ENCODE data around the gene SMAD3.

The SMAD3 gene

DNA sequence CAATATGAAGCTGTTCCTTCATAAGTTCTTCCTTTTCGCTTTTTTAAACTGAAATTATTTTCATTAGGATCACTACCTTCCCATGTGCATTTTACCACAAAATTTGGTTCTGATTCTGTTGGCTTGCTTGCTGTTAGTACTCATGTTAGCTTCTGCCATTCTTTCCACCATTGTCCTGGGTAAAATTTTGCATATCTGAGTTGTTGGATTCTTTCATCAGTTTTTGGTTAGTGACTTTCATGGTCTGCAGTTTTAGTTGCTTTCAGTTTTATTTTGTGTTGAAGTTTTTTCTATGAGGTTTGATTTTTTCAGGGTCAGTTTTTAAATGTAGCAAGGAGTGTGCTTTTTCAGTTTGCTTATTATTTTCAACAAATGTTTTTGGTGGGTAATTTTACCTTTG is 71.9 kb downstream of the SMAD3 start:
- H3K4me1 ChIP-seq (ENCODE audit: insufficient read depth, insufficient read length), result peaks cover 11% of the 10 kb centered on the region
- H3K4me3 ChIP-seq (ENCODE audit: insufficient read length, low read depth), result no peak overlapping the region
- TF ChIP-seq ZNF274 (IDR thresholded peaks at IDR 0.05; ENCODE audit: low read depth, low read length), result no peak
- no peak for TF ChIP-seq SUZ12 (IDR thresholded peaks at IDR 0.05; ENCODE audit: extremely low read depth, insufficient read depth, insufficient read length)
- TF ChIP-seq YY1 (IDR thresholded peaks at IDR 0.05; ENCODE audit: insufficient read depth, insufficient read length), result no peak
- no peak overlapping the region for H3K9ac ChIP-seq (ENCODE audit: insufficient read length, low read depth)
- no peaks in the 10 kb centered on the region for H3K9me3 ChIP-seq (ENCODE audit: insufficient read depth, low read length)
- no peaks in the 10 kb centered on the region for H3K27me3 ChIP-seq (ENCODE audit: insufficient read depth, insufficient read length)
- peaks cover 12% of the 10 kb centered on the region for H3K36me3 ChIP-seq (ENCODE audit: insufficient read depth, insufficient read length, low read length)
- DNase-seq (ENCODE audit: low read depth, low spot score), result no peak

DNA sequence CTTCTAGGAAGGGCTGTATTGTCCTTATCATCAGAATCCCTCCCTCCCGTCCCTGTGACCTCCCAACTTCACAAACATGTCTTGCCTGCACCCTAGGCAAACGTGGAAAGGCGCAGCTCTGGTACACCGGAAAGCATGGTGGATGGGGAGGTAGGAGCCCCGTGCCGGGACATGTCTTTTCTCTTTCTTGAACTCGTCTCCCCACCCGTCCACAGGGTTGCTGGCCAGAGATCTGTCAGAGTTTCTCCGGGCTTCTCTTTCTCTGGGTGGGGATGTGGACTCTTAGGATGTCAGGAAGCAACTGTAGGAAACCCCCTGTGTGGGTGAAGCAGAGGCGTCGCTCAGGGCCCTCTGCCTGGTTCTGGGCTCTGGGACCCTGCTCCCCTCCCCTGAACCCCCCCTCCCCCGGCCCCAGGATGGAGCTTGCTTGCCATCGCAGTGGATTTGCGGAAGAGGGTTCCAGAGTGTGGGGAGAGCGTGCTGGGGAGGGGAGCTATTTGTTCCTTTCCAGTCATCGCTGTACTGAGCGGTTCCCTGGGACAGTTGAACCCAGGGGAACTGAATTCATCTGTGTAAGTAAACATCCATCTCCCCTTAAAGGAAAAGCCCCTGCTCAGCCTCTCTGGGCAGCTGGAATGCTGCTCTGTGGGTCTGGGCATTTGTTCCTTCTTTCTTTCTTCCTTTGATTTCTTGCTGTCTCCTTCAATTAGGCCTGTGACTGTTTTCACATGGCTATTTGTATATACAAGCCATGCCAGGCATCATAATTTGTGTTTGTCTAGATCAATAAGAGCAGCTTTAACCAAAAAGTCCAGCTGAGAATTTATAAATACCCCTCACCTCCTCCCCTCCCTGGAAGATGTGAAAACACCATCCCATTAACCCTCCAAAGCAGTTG is 72.8 kb downstream of the SMAD3 start:
- peaks cover 16% of the 10 kb centered on the region for H3K4me1 ChIP-seq (ENCODE audit: insufficient read depth, insufficient read length)
- H3K4me3 ChIP-seq (ENCODE audit: insufficient read length, low read depth), result no peak overlapping the region
- H3K9me3 ChIP-seq (ENCODE audit: insufficient read depth, low read length), result no peaks in the 10 kb centered on the region
- H3K27me3 ChIP-seq (ENCODE audit: insufficient read depth, insufficient read length), result no peaks in the 10 kb centered on the region
- TF ChIP-seq SUZ12 (IDR thresholded peaks at IDR 0.05; ENCODE audit: extremely low read depth, insufficient read depth, insufficient read length) (no peak), YY1 (IDR thresholded peaks at IDR 0.05; ENCODE audit: insufficient read depth, insufficient read length) (no peak), ZNF274 (IDR thresholded peaks at IDR 0.05; ENCODE audit: low read depth, low read length) (no peak)
- DNase-seq (ENCODE audit: low read depth, low spot score), result no peak
- H3K36me3 ChIP-seq (ENCODE audit: insufficient read depth, insufficient read length, low read length), result peaks cover 9% of the 10 kb centered on the region
- H3K9ac ChIP-seq (ENCODE audit: insufficient read length, low read depth), result no peak overlapping the region

DNA sequence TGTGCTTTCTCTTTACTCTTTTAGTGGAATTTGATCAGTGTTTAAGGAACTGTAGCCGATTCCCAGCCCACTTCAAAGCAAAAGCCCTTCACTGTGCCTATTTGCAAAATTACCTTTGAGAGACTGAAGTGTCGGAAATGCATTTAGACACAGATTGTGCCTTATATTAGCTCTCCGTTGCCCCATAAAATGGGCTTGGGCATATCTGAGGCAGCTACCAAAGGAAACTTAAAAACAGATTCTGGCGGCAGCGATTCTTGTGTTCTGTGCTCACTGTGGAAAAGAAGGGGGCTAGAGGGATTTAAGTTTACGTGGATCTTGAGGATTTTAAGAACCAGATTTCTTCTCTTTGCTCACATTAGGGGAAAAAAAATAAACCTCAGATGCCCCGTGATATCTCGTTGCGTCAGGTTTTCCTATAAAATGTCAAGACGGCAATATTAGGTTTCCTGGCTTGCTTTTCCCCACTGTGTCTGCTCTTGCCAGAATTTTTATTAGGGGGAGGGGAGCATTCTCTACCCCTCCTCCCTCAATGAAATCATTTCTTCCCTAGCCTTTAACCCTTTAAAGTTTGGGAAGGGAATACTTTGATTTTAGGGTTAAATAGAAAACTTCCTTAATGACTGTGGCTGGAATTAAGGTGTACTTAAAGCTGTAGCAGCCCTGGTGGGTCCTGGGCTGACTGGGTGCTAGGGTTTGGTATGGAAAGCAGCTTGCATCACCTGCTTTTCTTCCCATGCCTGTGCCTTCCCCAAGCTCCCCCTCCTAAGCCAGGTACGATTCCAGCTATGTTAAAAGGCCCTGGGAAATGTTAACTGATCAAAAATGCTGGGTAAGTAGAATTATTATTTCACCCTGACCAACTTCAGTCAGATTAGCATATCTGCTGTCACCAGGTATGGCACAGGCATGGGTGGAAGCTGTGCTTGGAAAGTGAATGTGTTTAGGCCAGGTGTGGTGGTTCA is 73.8 kb downstream of the SMAD3 start:
- Histone ChIP-seq H3K9me3 (ENCODE audit: insufficient read depth, low read length) (no peaks in the 10 kb centered on the region), H3K4me3 (ENCODE audit: insufficient read length, low read depth) (no peak overlapping the region), H3K9ac (ENCODE audit: insufficient read length, low read depth) (no peak overlapping the region), H3K4me1 (ENCODE audit: insufficient read depth, insufficient read length) (peaks cover 11% of the 10 kb centered on the region), H3K27me3 (ENCODE audit: insufficient read depth, insufficient read length) (no peaks in the 10 kb centered on the region), H3K36me3 (ENCODE audit: insufficient read depth, insufficient read length, low read length) (peaks cover 9% of the 10 kb centered on the region)
- DNase-seq (ENCODE audit: low read depth, low spot score), result no peak
- TF ChIP-seq YY1 (IDR thresholded peaks at IDR 0.05; ENCODE audit: insufficient read depth, insufficient read length), result no peak
- TF ChIP-seq SUZ12 (IDR thresholded peaks at IDR 0.05; ENCODE audit: extremely low read depth, insufficient read depth, insufficient read length), result no peak
- no peak for TF ChIP-seq ZNF274 (IDR thresholded peaks at IDR 0.05; ENCODE audit: low read depth, low read length)

DNA sequence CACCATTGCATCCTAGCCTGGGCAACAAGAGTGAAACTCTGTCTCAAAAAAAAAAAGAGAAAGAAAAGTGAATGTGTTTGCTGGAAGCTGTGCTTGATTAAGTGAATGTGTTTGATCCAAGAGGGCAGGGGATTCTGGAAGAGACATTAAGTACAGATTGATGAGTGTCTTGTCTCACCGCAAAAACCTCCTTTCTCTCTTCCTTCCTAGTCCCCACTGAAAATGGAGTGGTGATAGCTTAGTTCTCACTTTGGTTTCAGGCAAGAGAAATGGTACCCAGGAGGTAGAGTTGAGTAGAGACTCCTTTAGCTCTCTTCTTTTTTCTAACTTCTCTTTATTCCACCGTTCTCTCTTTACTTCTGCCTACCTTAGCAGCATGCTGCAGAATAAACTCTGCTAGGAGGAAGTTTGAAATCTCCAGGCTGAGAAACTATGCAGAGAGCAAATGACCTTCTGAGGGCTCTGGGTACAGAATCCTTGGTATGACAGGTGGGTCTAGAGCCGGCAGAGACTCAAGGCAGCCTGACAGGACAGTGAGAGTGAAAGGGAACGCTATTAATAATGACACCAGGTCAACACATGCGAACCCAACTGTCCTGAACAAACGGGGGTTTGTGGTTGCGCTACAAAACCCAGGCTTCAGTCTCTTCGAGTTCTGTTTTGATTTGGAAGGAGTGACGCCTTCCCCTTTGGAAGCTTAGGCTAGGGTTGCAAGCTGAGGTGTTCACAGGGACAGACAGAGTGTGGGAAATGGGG is 74.9 kb downstream of the SMAD3 start:
- Histone ChIP-seq H3K36me3 (ENCODE audit: insufficient read depth, insufficient read length, low read length) (peaks cover 9% of the 10 kb centered on the region), H3K4me3 (ENCODE audit: insufficient read length, low read depth) (no peak overlapping the region), H3K4me1 (ENCODE audit: insufficient read depth, insufficient read length) (peaks cover 13% of the 10 kb centered on the region), H3K9ac (ENCODE audit: insufficient read length, low read depth) (no peak overlapping the region), H3K9me3 (ENCODE audit: insufficient read depth, low read length) (no peaks in the 10 kb centered on the region), H3K27me3 (ENCODE audit: insufficient read depth, insufficient read length) (no peaks in the 10 kb centered on the region)
- no peak for TF ChIP-seq YY1 (IDR thresholded peaks at IDR 0.05; ENCODE audit: insufficient read depth, insufficient read length)
- no peak for TF ChIP-seq ZNF274 (IDR thresholded peaks at IDR 0.05; ENCODE audit: low read depth, low read length)
- TF ChIP-seq SUZ12 (IDR thresholded peaks at IDR 0.05; ENCODE audit: extremely low read depth, insufficient read depth, insufficient read length), result no peak
- no peak for DNase-seq (ENCODE audit: low read depth, low spot score)

DNA sequence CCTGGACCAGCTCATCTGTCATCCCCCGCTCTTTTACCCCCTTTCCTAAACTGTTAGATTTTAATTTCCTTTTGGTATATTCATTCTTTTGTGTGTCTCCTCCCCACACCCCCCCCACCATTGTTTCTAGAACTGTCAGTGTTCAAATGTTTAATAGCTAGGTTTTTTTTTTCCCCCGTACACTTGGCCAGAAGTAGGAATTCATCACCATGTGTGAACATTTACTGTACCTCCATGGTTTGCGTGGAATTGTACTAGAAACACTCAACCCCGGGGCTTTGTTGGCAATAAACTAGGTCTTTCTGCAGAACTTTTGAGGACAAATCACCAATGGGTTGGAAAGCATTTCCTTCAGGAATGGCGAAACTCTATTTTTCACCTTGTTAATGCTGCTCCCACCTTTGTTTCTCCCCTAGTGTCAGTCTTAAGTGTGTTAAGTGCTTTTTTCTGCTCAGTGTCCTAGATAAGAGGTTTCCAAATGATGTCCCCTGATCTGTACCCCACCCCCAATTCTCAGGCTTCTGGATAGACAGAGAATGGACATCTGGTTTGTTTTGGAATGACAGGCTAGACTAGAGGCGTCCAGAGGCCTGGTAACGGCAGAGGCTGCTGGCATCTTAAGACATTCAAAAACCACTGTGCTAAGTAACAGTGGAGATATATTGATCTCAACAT is 76.8 kb downstream of the SMAD3 start:
- DNase-seq (ENCODE audit: low read depth, low spot score), result no peak
- TF ChIP-seq ZNF274 (IDR thresholded peaks at IDR 0.05; ENCODE audit: low read depth, low read length) (no peak), YY1 (IDR thresholded peaks at IDR 0.05; ENCODE audit: insufficient read depth, insufficient read length) (no peak), SUZ12 (IDR thresholded peaks at IDR 0.05; ENCODE audit: extremely low read depth, insufficient read depth, insufficient read length) (no peak)
- Histone ChIP-seq H3K36me3 (ENCODE audit: insufficient read depth, insufficient read length, low read length) (peaks cover 9% of the 10 kb centered on the region), H3K9ac (ENCODE audit: insufficient read length, low read depth) (no peak overlapping the region), H3K4me1 (ENCODE audit: insufficient read depth, insufficient read length) (peaks cover 22% of the 10 kb centered on the region), H3K4me3 (ENCODE audit: insufficient read length, low read depth) (no peak overlapping the region), H3K27me3 (ENCODE audit: insufficient read depth, insufficient read length) (no peaks in the 10 kb centered on the region), H3K9me3 (ENCODE audit: insufficient read depth, low read length) (no peaks in the 10 kb centered on the region)

DNA sequence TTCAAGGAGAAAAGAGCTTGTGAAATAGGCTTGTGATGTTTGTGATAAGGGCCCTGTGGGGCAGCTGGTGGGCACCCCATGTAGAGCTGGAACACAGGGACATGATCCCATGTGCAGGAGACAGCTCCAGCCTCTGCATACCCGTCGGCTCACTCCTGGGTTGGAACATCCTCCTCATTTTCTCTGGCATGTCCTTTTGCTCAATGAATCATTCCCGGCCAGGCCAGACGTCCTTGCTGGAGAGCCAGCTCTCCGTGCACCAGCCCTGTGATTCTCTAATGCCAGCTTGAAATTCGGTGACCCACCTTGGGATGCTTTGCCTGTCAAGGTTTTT is 77.3 kb downstream of the SMAD3 start:
- Histone ChIP-seq H3K4me3 (ENCODE audit: insufficient read length, low read depth) (no peak overlapping the region), H3K9me3 (ENCODE audit: insufficient read depth, low read length) (no peaks in the 10 kb centered on the region), H3K9ac (ENCODE audit: insufficient read length, low read depth) (no peak overlapping the region), H3K27me3 (ENCODE audit: insufficient read depth, insufficient read length) (no peaks in the 10 kb centered on the region), H3K4me1 (ENCODE audit: insufficient read depth, insufficient read length) (peaks cover 27% of the 10 kb centered on the region), H3K36me3 (ENCODE audit: insufficient read depth, insufficient read length, low read length) (peaks cover 9% of the 10 kb centered on the region)
- TF ChIP-seq SUZ12 (IDR thresholded peaks at IDR 0.05; ENCODE audit: extremely low read depth, insufficient read depth, insufficient read length) (no peak), ZNF274 (IDR thresholded peaks at IDR 0.05; ENCODE audit: low read depth, low read length) (no peak), YY1 (IDR thresholded peaks at IDR 0.05; ENCODE audit: insufficient read depth, insufficient read length) (no peak)
- no peak for DNase-seq (ENCODE audit: low read depth, low spot score)
